ENCODE measurements around the gene KDSR. TPM values are rescaled to one million over a fixed set of nuclear protein-coding genes. Genes with fewer than 3 reads are reported as not detected.

The KDSR gene
- total RNA-seq, 1 donor from 2014 or later = 77.5 TPM

- Histone ChIP-seq H3K4me1 (no peaks in the 10 kb centered on the region), H3K4me3 (no peak overlapping the region), H3K27me3 (no peaks in the 10 kb centered on the region), H3K9me3 (no peaks in the 10 kb centered on the region), H3K27ac (no peak overlapping the region), H3K36me3 (no peaks in the 10 kb centered on the region)
- no peak for ATAC-seq
- DNase-seq = no peak
- intact Hi-C loops (cut with DNase I) = no loop called here
- TF ChIP-seq CTCF (IDR thresholded peaks at IDR 0.05) = no peak
Observed at GRCh38 chr18:63377275-63377980, 10.4 kb upstream of the KDSR start.

GRCh38 chr18:63376538-63376937 lies 9.5 kb upstream of the KDSR start:
- Histone ChIP-seq H3K27ac (no peak overlapping the region), H3K27me3 (no peaks in the 10 kb centered on the region), H3K9me3 (no peaks in the 10 kb centered on the region), H3K4me1 (no peaks in the 10 kb centered on the region), H3K4me3 (no peak overlapping the region), H3K36me3 (no peaks in the 10 kb centered on the region)
- peak; percentile 29 for ATAC-seq
- intact Hi-C loops (cut with DNase I) = no loop called here
- no peak for DNase-seq
- TF ChIP-seq CTCF (IDR thresholded peaks at IDR 0.05) = no peak

- Histone ChIP-seq H3K4me3 (no peak overlapping the region), H3K4me1 (no peaks in the 10 kb centered on the region), H3K9me3 (no peaks in the 10 kb centered on the region), H3K36me3 (no peaks in the 10 kb centered on the region), H3K27me3 (no peaks in the 10 kb centered on the region), H3K27ac (no peak overlapping the region)
- DNase-seq (no peak), ATAC-seq (no peak)
- no peak for TF ChIP-seq CTCF (IDR thresholded peaks at IDR 0.05)
- intact Hi-C loops (cut with DNase I) = no loop called here
Observed at GRCh38 chr18:63374540-63374939, 7.5 kb upstream of the KDSR start.

GRCh38 chr18:63373161-63373560 lies 6.2 kb upstream of the KDSR start:
- H3K36me3 ChIP-seq = no peaks in the 10 kb centered on the region
- intact Hi-C loops (cut with DNase I) = no loop called here
- no peaks in the 10 kb centered on the region for H3K27me3 ChIP-seq
- H3K27ac ChIP-seq = no peak overlapping the region
- no peak for DNase-seq
- H3K4me3 ChIP-seq = no peak overlapping the region
- no peaks in the 10 kb centered on the region for H3K4me1 ChIP-seq
- no peaks in the 10 kb centered on the region for H3K9me3 ChIP-seq
- no peak for ATAC-seq
- TF ChIP-seq CTCF (IDR thresholded peaks at IDR 0.05) = no peak

- no peak for ATAC-seq
- H3K4me3 ChIP-seq = peak overlapping the region; percentile 84
- no peak for DNase-seq
- H3K36me3 ChIP-seq = no peaks in the 10 kb centered on the region
- H3K9me3 ChIP-seq = no peaks in the 10 kb centered on the region
- peaks cover 19% of the 10 kb centered on the region for H3K4me1 ChIP-seq
- no peak overlapping the region for H3K27ac ChIP-seq
- no peaks in the 10 kb centered on the region for H3K27me3 ChIP-seq
- intact Hi-C loops (cut with DNase I) = no loop called here
- no peak for TF ChIP-seq CTCF (IDR thresholded peaks at IDR 0.05)
Observed at GRCh38 chr18:63368611-63369010, 1.6 kb upstream of the KDSR start.

All from upper lobe of right lung (tissue), 1 donor.